DMS153 (cell line): ENCODE data around the gene CXCL1.
"Not testable (repeated sequence)": the region's sequence is repeated elsewhere in the genome, so short reads cannot be mapped to it uniquely, and the experiment has no call there.

ENCODE experiments used
- DNase-seq: peaks from one replicate; lab custom pipeline; 2025; lab: John Stamatoyannopoulos, UW

CXCL1 gene

GRCh38 chr4:73883306-73883705 lies 14.1 kb downstream of the CXCL1 start:
- DNase-seq, result no peak

GRCh38 chr4:73885574-73886267 lies 16.5 kb downstream of the CXCL1 start:
- DNase-seq, result no peak

GRCh38 chr4:73891326-73891725 lies 22.1 kb downstream of the CXCL1 start:
- no peak for DNase-seq

- DNase-seq, result no peak
These were observed 22.7 kb downstream of the CXCL1 start for GRCh38 chr4:73891739-73892405.

GRCh38 chr4:73892966-73893365 lies 23.8 kb downstream of the CXCL1 start:
- DNase-seq, result no peak

- DNase-seq, result no peak
These were observed 24.8 kb downstream of the CXCL1 start for GRCh38 chr4:73894001-73894400.

- DNase-seq, result no peak
These were observed 26.3 kb downstream of the CXCL1 start for GRCh38 chr4:73895201-73896175.

- DNase-seq, result no peak
These were observed 27.2 kb downstream of the CXCL1 start for GRCh38 chr4:73896416-73896815.

GRCh38 chr4:73897380-73898136 lies 28.4 kb downstream of the CXCL1 start:
- no peak for DNase-seq

- not testable (repeated sequence) for DNase-seq
These were observed 30.1 kb downstream of the CXCL1 start for GRCh38 chr4:73899338-73899737.

- no peak for DNase-seq
These were observed 31.8 kb downstream of the CXCL1 start for GRCh38 chr4:73901031-73901430.

- no peak for DNase-seq
These were observed 32.9 kb downstream of the CXCL1 start for GRCh38 chr4:73902038-73902637.

GRCh38 chr4:73902817-73903547 lies 33.8 kb downstream of the CXCL1 start:
- no peak for DNase-seq

- no peak for DNase-seq
These were observed 35.3 kb downstream of the CXCL1 start for GRCh38 chr4:73904491-73904890.

GRCh38 chr4:73908965-73909364 lies 39.8 kb downstream of the CXCL1 start:
- no peak for DNase-seq

- DNase-seq, result no peak
These were observed 42.6 kb downstream of the CXCL1 start for GRCh38 chr4:73911746-73912145.

GRCh38 chr4:73912191-73912590 lies 43.0 kb downstream of the CXCL1 start:
- no peak for DNase-seq

GRCh38 chr4:73914071-73914470 lies 44.9 kb downstream of the CXCL1 start:
- DNase-seq, result no peak

- DNase-seq, result no peak
These were observed 47.2 kb downstream of the CXCL1 start for GRCh38 chr4:73916172-73916925.

GRCh38 chr4:73917081-73917501 lies 47.9 kb downstream of the CXCL1 start:
- no peak for DNase-seq
